ENCODE data around the gene TRIM44.

Gene TRIM44

DNA sequence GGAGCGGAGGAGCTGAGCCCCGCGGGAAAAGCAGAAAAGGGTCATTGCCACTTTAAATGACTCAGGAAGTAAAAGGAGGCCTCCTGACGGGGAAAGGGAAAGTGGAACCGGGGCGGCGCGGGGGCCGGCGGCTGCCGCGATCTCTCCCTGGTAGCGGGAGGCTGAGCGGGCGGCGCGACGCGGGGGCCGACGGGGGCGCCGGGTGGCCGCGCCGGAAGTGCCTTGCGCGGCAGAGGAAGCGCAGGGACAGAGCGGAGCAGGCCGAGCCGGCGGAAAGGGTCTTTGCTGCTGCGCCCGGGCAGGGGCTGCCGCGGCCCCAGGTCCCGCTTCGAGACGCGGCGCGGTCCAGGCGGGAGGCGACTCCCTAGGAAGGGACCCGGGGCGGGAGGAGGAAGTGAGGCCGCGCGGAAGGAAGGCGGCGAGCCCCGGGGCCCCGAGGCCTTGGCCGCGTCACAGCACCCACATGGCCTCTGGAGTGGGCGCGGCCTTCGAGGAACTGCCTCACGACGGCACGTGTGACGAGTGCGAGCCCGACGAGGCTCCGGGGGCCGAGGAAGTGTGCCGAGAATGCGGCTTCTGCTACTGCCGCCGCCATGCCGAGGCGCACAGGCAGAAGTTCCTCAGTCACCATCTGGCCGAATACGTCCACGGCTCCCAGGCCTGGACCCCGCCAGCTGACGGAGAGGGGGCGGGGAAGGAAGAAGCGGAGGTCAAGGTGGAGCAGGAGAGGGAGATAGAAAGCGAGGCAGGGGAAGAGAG, at the start of gene TRIM44:
TRIM44 (plus strand) TSS at position 127 of the 759 bp plus-strand sequence; CDS start at position 464, 337 bp downstream.
- peak in 1 of 2 experiments; percentile 60 for DNase-seq

DNA sequence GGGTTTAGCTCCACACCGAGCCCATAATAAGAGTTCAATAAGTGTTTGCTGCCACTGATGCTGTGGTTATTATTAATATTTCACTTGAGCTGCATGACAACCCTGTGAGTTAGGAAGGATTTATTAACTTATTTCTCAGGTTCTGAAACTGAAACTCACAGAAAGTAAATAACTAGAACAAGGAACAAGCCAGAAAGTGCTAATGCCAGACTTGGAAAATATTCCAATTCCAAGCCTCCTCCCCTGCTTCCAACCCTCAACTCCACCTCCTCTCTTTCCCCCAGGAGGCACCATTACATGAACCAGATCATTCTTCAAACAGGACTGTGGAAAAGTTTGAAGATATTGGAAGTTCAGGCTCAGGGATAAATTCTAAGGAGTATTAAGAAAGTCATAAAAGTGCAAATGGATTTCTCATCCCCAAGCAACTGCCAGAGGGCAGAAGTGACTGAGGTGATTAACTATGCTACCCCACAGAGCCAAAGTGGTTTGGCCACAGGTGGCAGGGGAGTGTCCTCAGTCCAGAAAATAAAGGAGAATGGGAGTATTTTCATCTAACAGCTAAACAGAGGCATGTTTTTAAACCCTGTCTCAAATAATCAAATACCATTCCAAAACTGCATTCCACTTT, 47.5 kb upstream of the TRIM44 start:
- no peak for DNase-seq

- peak in 1 of 2 experiments; percentile 39 for DNase-seq
These were observed 46.4 kb upstream of the TRIM44 start for GRCh38 chr11:35615921-35616900.

DNA sequence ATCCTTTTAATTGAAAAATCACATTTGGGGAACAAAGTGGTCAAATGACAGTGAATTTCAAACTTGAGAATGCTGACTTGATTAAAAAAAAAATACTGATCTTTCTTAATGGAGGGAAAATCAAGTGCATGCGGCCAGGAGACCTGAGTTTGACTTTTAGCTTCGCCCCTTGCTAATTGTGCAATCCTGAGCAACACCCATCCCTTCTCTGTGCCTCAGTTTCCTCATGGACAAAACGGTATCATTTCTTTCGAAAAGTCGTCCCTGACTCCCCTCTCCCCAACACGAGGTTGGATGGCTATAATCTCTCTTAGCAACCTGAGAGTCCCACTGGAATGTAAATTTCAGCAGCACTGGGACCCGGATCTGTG, 45.3 kb upstream of the TRIM44 start:
- DNase-seq = no peak

- no peak for DNase-seq
These were observed 44.7 kb upstream of the TRIM44 start, which contains the start of gene FJX1 for GRCh38 chr11:35617687-35618496. Gene FJX1, plus strand, starts transcription at chr11:35618460. Its CDS starts 177 bp downstream, at chr11:35618637.

DNA sequence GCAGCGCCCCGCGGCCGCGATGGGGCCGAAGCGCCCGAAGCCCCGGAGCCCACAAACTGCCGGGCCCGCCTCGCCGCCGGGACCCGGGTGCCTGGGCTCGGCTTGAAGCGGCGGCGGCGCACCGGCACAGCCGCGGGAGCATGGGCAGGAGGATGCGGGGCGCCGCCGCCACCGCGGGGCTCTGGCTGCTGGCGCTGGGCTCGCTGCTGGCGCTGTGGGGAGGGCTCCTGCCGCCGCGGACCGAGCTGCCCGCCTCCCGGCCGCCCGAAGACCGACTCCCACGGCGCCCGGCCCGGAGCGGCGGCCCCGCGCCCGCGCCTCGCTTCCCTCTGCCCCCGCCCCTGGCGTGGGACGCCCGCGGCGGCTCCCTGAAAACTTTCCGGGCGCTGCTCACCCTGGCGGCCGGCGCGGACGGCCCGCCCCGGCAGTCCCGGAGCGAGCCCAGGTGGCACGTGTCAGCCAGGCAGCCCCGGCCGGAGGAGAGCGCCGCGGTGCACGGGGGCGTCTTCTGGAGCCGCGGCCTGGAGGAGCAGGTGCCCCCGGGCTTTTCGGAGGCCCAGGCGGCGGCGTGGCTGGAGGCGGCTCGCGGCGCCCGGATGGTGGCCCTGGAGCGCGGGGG, 44.0 kb upstream of the TRIM44 start:
- no peak for DNase-seq

DNA sequence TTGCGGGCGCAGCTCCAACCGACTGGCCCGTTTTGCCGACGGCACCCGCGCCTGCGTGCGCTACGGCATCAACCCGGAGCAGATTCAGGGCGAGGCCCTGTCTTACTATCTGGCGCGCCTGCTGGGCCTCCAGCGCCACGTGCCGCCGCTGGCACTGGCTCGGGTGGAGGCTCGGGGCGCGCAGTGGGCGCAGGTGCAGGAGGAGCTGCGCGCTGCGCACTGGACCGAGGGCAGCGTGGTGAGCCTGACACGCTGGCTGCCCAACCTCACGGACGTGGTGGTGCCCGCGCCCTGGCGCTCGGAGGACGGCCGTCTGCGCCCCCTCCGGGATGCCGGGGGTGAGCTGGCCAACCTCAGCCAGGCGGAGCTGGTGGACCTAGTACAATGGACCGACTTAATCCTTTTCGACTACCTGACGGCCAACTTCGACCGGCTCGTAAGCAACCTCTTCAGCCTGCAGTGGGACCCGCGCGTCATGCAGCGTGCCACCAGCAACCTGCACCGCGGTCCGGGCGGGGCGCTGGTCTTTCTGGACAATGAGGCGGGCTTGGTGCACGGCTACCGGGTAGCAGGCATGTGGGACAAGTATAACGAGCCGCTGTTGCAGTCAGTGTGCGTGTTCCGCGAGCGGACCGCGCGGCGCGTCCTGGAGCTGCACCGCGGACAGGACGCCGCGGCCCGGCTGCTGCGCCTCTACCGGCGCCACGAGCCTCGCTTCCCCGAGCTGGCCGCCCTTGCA, 43.3 kb upstream of the TRIM44 start:
- no peak for DNase-seq

DNA sequence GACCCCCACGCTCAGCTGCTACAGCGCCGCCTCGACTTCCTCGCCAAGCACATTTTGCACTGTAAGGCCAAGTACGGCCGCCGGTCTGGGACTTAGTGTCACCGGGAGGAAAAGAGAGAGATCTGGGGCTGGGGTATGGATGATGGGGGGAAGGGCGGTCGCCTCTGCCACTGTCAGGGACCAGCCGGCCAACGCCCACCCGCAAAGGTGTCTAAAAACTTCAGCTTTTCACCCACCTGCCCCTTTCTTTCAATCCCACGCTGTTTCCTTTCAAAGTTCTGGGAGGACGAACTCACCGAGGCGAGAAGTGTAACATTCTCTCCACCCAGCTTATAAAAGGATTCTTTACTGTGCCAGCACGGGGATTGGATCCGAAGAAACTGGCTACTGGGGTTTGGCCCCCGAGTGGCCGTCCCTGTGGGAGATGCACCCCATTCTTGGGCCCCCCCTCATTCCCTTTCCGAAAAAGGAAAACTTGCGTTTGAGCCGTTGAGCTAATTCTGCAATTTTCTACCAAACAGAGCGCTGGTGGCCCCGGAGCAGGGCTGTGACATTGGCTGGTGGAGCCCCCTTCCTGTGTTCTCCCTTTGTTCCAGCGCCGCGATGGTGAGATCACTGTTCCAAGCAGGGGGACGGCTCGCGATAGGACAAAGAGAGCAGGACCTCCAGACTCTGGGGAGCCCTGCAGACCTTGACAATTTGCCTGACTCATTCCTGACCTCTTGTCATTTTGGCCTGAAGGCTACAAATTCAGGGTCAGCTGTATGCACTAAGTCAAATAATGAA, 42.5 kb upstream of the TRIM44 start:
- DNase-seq = no peak

DNA sequence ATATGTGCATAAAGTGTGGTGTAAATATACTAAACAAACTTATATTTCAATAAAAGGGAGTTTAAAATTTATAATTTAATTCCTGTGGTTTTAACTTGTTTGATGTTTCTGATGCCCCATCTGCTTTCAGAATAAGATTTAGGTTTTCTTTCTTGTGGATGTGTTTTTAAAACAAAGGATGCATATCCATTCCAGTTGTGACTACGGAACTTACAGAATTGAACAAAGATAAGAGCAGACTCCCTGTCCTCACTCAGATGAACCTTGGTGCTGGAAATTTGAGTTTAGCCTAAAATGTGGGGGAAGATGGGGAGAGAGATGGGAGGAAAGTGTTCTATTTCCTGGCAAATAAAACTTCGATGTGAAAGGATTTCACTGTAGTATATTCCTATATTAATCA, 41.8 kb upstream of the TRIM44 start:
- DNase-seq = no peak

GRCh38 chr11:35621620-35622019, 41.0 kb upstream of the TRIM44 start:
- no peak for DNase-seq

- DNase-seq = no peak
These were observed 40.5 kb upstream of the TRIM44 start for GRCh38 chr11:35622070-35622469.

- no peak for DNase-seq
These were observed 38.9 kb upstream of the TRIM44 start for GRCh38 chr11:35623621-35624168.

- DNase-seq = no peak
These were observed 38.3 kb upstream of the TRIM44 start for GRCh38 chr11:35624316-35624715.

GRCh38 chr11:35624781-35625180, 37.8 kb upstream of the TRIM44 start:
- DNase-seq = no peak

DNA sequence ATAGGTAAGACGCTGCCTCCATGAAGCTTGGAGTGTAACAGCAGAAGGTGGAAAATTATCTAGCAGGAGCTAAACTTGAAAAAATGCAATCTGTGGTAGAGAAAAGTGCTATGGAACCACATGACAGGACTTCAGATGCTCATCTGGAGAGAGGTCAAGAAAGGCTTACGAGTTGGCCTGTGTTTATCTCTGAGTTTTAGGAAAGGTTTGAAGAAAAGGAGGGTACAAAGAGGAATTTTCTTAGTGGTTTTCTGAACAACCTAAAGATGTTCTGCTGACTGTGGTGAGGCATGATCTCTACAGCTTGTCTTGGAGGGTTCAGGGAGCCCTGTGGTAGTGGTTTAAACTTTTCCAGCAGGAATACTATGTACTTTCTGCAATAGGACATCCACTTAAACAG, 36.1 kb upstream of the TRIM44 start:
- no peak for DNase-seq

DNA sequence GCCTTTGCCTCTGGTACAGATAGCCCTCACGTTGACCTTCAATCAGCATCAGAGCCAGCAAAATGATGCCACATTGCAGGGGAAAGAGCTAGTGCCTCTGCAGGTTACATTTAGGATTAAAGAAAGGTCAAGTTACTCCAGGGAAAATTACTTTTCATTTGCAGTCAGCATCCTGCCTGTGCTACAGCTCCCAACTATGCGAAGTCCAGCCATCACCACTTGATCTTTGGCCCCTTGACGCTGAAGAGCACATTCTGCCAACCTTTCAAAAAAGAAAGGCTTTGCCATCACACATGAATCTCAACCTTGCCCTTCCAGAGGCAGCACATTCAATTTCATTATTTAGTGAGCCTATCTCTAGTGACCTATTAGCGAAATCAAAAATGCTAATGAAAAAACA, 33.1 kb upstream of the TRIM44 start:
- DNase-seq = no peak

GRCh38 chr11:35629914-35630313, 32.7 kb upstream of the TRIM44 start:
- DNase-seq = no peak

GRCh38 chr11:35631891-35632290, 30.7 kb upstream of the TRIM44 start:
- no peak for DNase-seq

- no peak for DNase-seq
These were observed 30.3 kb upstream of the TRIM44 start for GRCh38 chr11:35632301-35632700.

- no peak for DNase-seq
These were observed 28.6 kb upstream of the TRIM44 start for GRCh38 chr11:35633827-35634423.

Data from NCI-H187 (cell line).